ENCODE data around the gene SYT9.

The SYT9 gene

DNA sequence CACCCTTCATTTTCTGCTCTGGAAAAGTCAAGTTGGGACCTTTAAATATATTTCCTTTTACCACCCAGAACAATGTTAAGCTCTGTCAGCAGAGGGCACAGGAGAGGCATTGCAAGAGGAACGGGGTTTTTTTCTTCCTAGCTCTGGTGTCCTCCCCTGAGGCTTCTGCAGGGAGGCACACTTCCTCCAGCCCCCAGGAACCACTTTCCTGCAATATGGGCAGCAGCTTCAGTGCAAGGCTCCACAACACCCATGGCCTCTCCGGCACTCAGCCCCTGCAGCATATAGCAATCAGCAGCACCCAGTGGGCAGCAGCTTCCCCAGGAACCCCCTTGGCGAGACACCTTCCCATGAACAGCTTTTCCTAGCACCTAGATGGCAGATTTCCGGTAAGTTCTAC lies 101.4 kb downstream of the SYT9 start:
- CTCF ChIA-PET, result interaction anchor here (0.6 to 2.1 kb wide), 7 partner anchors 11 to 341 kb away, joined by 3 to 7 read pairs (median 3); no protein-coding TSS in a partner anchor
- no peak overlapping the region for H3K4me3 ChIP-seq (ENCODE audit: low read depth, low read length)
- no peak for DNase-seq (ENCODE audit: low read depth, low spot score)
- TF ChIP-seq, protein P1, sequence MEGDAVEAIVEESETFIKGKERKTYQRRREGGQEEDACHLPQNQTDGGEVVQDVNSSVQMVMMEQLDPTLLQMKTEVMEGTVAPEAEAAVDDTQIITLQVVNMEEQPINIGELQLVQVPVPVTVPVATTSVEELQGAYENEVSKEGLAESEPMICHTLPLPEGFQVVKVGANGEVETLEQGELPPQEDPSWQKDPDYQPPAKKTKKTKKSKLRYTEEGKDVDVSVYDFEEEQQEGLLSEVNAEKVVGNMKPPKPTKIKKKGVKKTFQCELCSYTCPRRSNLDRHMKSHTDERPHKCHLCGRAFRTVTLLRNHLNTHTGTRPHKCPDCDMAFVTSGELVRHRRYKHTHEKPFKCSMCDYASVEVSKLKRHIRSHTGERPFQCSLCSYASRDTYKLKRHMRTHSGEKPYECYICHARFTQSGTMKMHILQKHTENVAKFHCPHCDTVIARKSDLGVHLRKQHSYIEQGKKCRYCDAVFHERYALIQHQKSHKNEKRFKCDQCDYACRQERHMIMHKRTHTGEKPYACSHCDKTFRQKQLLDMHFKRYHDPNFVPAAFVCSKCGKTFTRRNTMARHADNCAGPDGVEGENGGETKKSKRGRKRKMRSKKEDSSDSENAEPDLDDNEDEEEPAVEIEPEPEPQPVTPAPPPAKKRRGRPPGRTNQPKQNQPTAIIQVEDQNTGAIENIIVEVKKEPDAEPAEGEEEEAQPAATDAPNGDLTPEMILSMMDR (IDR thresholded peaks at IDR 0.05; ENCODE audit: insufficient read depth, low read length, missing control alignments), result peak; percentile 38
- POLR2A ChIA-PET, result no interaction called here

DNA sequence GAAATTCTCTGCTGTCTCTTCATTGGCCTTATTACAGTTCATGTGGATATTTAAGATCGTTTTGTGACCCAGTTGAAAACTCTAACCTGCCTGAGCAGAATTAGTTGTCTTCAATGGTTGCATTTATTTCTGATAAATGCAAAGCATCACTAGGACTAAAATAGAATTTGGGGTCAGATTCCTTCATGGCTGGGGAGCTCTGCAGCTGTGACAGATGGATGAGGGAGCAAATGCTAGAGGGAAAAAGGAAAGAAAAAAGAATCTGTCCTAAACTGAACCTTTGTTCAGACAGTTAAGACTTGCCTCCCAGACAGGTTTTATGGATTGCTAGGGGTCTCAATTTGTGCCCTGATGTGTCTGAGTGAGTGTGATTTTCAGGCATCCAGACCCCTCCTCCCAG lies 113.0 kb downstream of the SYT9 start:
- DNase-seq (ENCODE audit: low read depth, low spot score), result no peak
- TF ChIP-seq, protein P1 (IDR thresholded peaks at IDR 0.05; ENCODE audit: insufficient read depth, low read length, missing control alignments), result no peak
- H3K4me3 ChIP-seq (ENCODE audit: low read depth, low read length), result no peak overlapping the region
- ChIA-PET CTCF (interaction anchor here (1.9 kb wide), 1 partner anchor 11 kb away, joined by 6 read pairs; no protein-coding TSS in a partner anchor), POLR2A (no interaction called here)

DNA sequence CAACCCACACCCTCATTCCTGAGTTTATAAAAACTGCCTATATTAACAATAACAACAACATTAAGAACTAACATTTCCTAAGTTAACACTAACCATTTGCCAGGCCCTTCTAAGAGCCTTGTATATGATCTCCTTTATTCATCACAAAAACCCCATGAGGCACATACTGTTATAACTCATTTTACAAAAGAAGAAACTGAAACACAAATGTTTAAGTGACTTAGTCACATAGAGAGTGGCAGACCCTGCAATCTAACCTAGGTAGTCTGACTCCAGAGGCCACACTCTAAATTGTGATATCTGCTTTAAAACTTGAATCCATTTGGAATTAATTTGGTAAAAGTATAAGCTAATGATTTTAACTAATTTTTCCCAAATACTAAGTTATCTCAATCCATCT lies 116.1 kb downstream of the SYT9 start:
- CTCF ChIA-PET, result no interaction called here

DNA sequence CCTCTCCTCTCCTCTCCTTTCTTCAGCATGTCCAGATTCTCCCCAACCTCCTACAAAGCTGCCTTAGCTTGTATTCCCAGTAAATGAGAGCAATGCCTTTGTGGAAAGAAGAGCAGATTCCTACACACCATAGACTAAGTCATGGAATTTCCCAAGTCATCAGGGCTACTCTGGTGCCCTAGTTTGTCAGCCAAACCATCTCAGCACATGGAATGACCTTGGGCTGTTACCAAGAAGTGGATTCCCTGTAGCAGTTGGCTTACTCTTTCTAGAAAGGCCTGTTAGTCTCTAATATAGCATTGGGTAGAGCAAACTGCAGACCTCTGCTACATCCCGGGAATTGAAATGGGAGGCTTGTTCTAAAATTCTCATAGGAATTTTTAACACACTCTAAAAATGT lies 124.7 kb downstream of the SYT9 start:
- TF ChIP-seq, protein P1 (IDR thresholded peaks at IDR 0.05; ENCODE audit: insufficient read depth, low read length, missing control alignments), result no peak
- no peak for DNase-seq (ENCODE audit: low read depth, low spot score)
- ChIA-PET CTCF (no interaction called here), POLR2A (no interaction called here)
- no peak overlapping the region for H3K4me3 ChIP-seq (ENCODE audit: low read depth, low read length)

More for the DNA sequence above, 116.1 kb downstream of the SYT9 start:
- H3K4me3 ChIP-seq (ENCODE audit: low read depth, low read length), result no peak overlapping the region
- TF ChIP-seq, protein P1 (IDR thresholded peaks at IDR 0.05; ENCODE audit: insufficient read depth, low read length, missing control alignments), result no peak
- no peak for DNase-seq (ENCODE audit: low read depth, low spot score)
- POLR2A ChIA-PET, result no interaction called here

DNA sequence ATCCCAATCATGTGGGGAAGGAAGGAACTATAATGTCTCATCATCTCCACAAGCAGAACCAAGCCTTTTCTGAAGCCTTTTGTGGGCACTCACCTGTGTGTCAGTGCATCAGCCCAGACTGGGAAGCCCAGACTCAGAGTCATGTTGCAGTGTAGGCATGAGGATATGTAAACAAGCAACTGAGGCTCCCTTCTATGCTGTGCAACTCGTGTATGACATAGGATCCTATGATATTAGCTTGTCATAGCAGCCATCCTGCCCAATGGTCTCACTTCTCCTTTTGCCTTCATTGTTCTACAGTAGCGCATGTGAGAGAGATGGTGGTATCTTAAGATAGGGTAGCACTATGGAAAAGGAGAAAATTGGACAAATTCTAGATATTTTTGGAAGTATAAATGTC lies 130.2 kb downstream of the SYT9 start:
- no peak for DNase-seq (ENCODE audit: low read depth, low spot score)
- ChIA-PET CTCF (no interaction called here), POLR2A (no interaction called here)
- TF ChIP-seq, protein P1 (IDR thresholded peaks at IDR 0.05; ENCODE audit: insufficient read depth, low read length, missing control alignments), result no peak
- no peak overlapping the region for H3K4me3 ChIP-seq (ENCODE audit: low read depth, low read length)

DNA sequence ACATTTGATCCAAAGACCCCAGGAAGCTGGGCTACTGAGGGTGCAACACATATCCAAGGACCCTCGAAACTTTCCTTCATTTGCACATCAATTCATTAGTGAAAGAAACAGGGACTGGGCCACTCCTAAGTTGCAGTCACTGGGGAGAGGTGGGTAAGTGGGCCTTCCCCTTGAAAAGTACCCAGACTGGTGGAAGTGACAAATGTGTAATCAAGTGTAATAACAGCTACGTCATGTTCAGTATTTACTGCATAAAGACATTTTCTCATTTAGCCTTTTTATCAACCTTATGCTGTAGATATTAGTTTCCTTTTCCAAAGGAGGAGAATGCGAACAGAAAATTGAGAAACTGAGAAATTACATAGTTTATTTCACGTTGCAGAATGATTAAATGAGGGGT lies 131.7 kb downstream of the SYT9 start:
- POLR2A ChIA-PET, result no interaction called here

More for the DNA sequence above, 131.7 kb downstream of the SYT9 start:
- CTCF ChIA-PET, result no interaction called here
- no peak for DNase-seq (ENCODE audit: low read depth, low spot score)
- TF ChIP-seq, protein P1 (IDR thresholded peaks at IDR 0.05; ENCODE audit: insufficient read depth, low read length, missing control alignments), result no peak
- no peak overlapping the region for H3K4me3 ChIP-seq (ENCODE audit: low read depth, low read length)

Data from AG04449 (cell line).